GM19452 (cell line): ENCODE measurements around the gene NHERF1.

Experiments used
- ATAC-seq: cut with Tn5 transposase; IDR thresholded peaks from one replicate; pipeline ENCODE4 v1.9.1; 2021; ENCODE audit not compliant: unreplicated experiment

NHERF1 gene

GRCh38 chr17:74807441-74807840 is 59.0 kb downstream of the NHERF1 start:
- no peak for ATAC-seq

- no peak for ATAC-seq
These were observed 59.5 kb downstream of the NHERF1 start for GRCh38 chr17:74807925-74808324.

GRCh38 chr17:74808714-74809430 is 60.4 kb downstream of the NHERF1 start:
- no peak for ATAC-seq

- ATAC-seq = no peak
These were observed 62.5 kb downstream of the NHERF1 start for GRCh38 chr17:74810699-74811485.

- ATAC-seq = no peak
These were observed 63.9 kb downstream of the NHERF1 start for GRCh38 chr17:74812109-74813009.

GRCh38 chr17:74814453-74814852 is 66.0 kb downstream of the NHERF1 start:
- ATAC-seq = no peak

- no peak for ATAC-seq
These were observed 66.6 kb downstream of the NHERF1 start for GRCh38 chr17:74815067-74815466.

GRCh38 chr17:74815550-74816370 is 67.3 kb downstream of the NHERF1 start:
- ATAC-seq = no peak

GRCh38 chr17:74816905-74817620 is 68.6 kb downstream of the NHERF1 start:
- no peak for ATAC-seq

GRCh38 chr17:74818291-74818938 is 70.0 kb downstream of the NHERF1 start:
- ATAC-seq = no peak
